Measurements from ENCODE around the gene ZNF451. TPM values are rescaled to one million over a fixed set of nuclear protein-coding genes. Genes with fewer than 3 reads are reported as not detected.

The ZNF451 gene
- total RNA-seq, 2 experiments from 2014 or later, result 46.8 to 60.3 TPM

GRCh38 chr6:57210060-57210459, 120.1 kb downstream of the ZNF451 start:
- intact Hi-C loops (cut with DNase I, micrococcal nuclease), result no loop called here
- peaks cover 2% of the 10 kb centered on the region for H3K36me3 Mint-ChIP-seq (ENCODE audit: low read depth)
- ATAC-seq, result no peak
- peaks cover 2% of the 10 kb centered on the region for H3K9me3 Mint-ChIP-seq (ENCODE audit: low read depth)
- no peak overlapping the region for H3K27ac Mint-ChIP-seq
- POLR2A ChIA-PET, result no interaction called here
- no peak for DNase-seq
- peaks cover 37% of the 10 kb centered on the region for H3K4me1 Mint-ChIP-seq
- no peak overlapping the region for H3K4me3 Mint-ChIP-seq
- CTCF ChIA-PET, result no interaction called here
- H3K27me3 Mint-ChIP-seq, result no peaks in the 10 kb centered on the region

GRCh38 chr6:57215260-57215659, 125.3 kb downstream of the ZNF451 start:
- ATAC-seq (no peak), DNase-seq (no peak)
- intact Hi-C loops (cut with DNase I, micrococcal nuclease), result no loop called here
- peaks cover 6% of the 10 kb centered on the region for H3K9me3 Mint-ChIP-seq (ENCODE audit: low read depth)
- no peak overlapping the region for H3K27ac Mint-ChIP-seq
- peaks cover 2% of the 10 kb centered on the region for H3K36me3 Mint-ChIP-seq (ENCODE audit: low read depth)
- ChIA-PET CTCF (interaction anchor here (1.1 kb wide), 1 partner anchor 102 kb away, joined by 3 read pairs; no protein-coding TSS in a partner anchor), POLR2A (no interaction called here)
- H3K4me1 Mint-ChIP-seq, result peaks cover 29% of the 10 kb centered on the region
- peaks cover 2% of the 10 kb centered on the region for H3K27me3 Mint-ChIP-seq
- no peak overlapping the region for H3K4me3 Mint-ChIP-seq

- POLR2A ChIA-PET, result no interaction called here
- peaks cover 36% of the 10 kb centered on the region for H3K4me1 Mint-ChIP-seq
- H3K4me3 Mint-ChIP-seq, result no peak overlapping the region
- intact Hi-C loops (cut with DNase I, micrococcal nuclease), result loop anchor here in 1 of 2 experiments (1.0 kb wide), 1 partner anchor 13 kb away; no protein-coding TSS in a partner anchor
- H3K36me3 Mint-ChIP-seq (ENCODE audit: low read depth), result peaks cover 2% of the 10 kb centered on the region
- H3K27me3 Mint-ChIP-seq, result peaks cover 2% of the 10 kb centered on the region
- no peak for ATAC-seq
- H3K9me3 Mint-ChIP-seq (ENCODE audit: low read depth), result peaks cover 6% of the 10 kb centered on the region
- CTCF ChIA-PET, result interaction anchor here (1.1 kb wide), 1 partner anchor 100 kb away, joined by 3 read pairs; no protein-coding TSS in a partner anchor
- no peak for DNase-seq
- H3K27ac Mint-ChIP-seq, result no peak overlapping the region
These were observed 126.5 kb downstream of the ZNF451 start for GRCh38 chr6:57216235-57217101.

GRCh38 chr6:57217270-57217669, 127.3 kb downstream of the ZNF451 start:
- ChIA-PET POLR2A (no interaction called here), CTCF (interaction anchor here (0.6 kb wide), 1 partner anchor 260 kb away, joined by 3 read pairs; no protein-coding TSS in a partner anchor)
- ATAC-seq (no peak), DNase-seq (no peak)
- Mint-ChIP-seq H3K4me1 (peaks cover 36% of the 10 kb centered on the region), H3K27ac (no peak overlapping the region), H3K4me3 (no peak overlapping the region), H3K36me3 (ENCODE audit: low read depth) (peaks cover 3% of the 10 kb centered on the region), H3K9me3 (ENCODE audit: low read depth) (peaks cover 6% of the 10 kb centered on the region), H3K27me3 (peaks cover 2% of the 10 kb centered on the region)
- intact Hi-C loops (cut with DNase I, micrococcal nuclease), result no loop called here

Other genes starting within 250 kb of the ZNF451 start
- gene BEND6, start 135.1 kb upstream of the ZNF451 start, total RNA-seq, result not detected
- 10 to 100 TPM; 15.0 to 17.9 TPM for gene KIAA1586, start 43.5 kb upstream of the ZNF451 start, total RNA-seq
- 1 to 10 TPM; 8.2 to 8.8 TPM for gene BAG2, start 82.1 kb downstream of the ZNF451 start, total RNA-seq
- 1 to 10 TPM; 1.4 to 1.5 TPM for gene RAB23, start 132.1 kb downstream of the ZNF451 start, total RNA-seq
- 10 to 100 TPM; 36.4 to 42.3 TPM for gene PRIM2, start 227.4 kb downstream of the ZNF451 start, total RNA-seq